SK-N-SH (cell line): Measurements from ENCODE around the gene PRLH.
"Not testable (repeated sequence)": the region's sequence is repeated elsewhere in the genome, so short reads cannot be mapped to it uniquely, and the experiment has no call there.

Experiments
- EP300 ChIP-seq, 2 experiments: IDR thresholded peaks; 2 replicates each; pipeline versions ENCODE4 v1.4.0 to v1.6.1; 2012; ENCODE audit warnings: borderline replicate concordance in 1 of 2, low read depth in 1 of 2, low read length in 1 of 2
- EZH2phosphoT487 ChIP-seq: fragments of 200-600 bp; sonication (generic); IDR thresholded peaks from 2 replicates; pipeline ENCODE4 v1.6.1; 2017; ENCODE audit warnings: low read depth, mixed run types, mild to moderate bottlenecking, antibody characterized with exemption, moderate library complexity, borderline replicate concordance
- GATA2 ChIP-seq: sonication (generic); formaldehyde crosslinking; IDR thresholded peaks from 2 replicates; pipeline ENCODE4 v1.5.0; 2020; ENCODE audit warnings: mild to moderate bottlenecking, missing genetic modification reagents
- MXI1 ChIP-seq: IDR thresholded peaks from 2 replicates; pipeline ENCODE4 v1.6.1; 2012; ENCODE audit warnings: mild to moderate bottlenecking, low read depth, low read length, improper control_type of control experiment
- NFIC ChIP-seq: IDR thresholded peaks from 2 replicates; pipeline ENCODE4 v1.4.0; 2012; ENCODE audit warnings: borderline replicate concordance
- POLR2AphosphoS5 ChIP-seq: IDR thresholded peaks from 2 replicates; pipeline ENCODE4 v1.6.1; 2012; ENCODE audit warnings: low read depth, low read length
- USF1 ChIP-seq: IDR thresholded peaks from 2 replicates; pipeline ENCODE4 v1.4.0; 2012; ENCODE audit warnings: low read depth, borderline replicate concordance
- YY1 ChIP-seq: IDR thresholded peaks from 2 replicates; pipeline ENCODE4 v1.4.0; 2012; ENCODE audit warnings: low read depth, mild to moderate bottlenecking
- TF ChIP-seq, protein P1 (sequence below): fragments of 200-600 bp; sonication (generic); IDR thresholded peaks from 2 replicates; pipeline ENCODE4 v1.6.1; 2017; ENCODE audit warnings: antibody characterized with exemption, mild to moderate bottlenecking, moderate library complexity

DNA sequence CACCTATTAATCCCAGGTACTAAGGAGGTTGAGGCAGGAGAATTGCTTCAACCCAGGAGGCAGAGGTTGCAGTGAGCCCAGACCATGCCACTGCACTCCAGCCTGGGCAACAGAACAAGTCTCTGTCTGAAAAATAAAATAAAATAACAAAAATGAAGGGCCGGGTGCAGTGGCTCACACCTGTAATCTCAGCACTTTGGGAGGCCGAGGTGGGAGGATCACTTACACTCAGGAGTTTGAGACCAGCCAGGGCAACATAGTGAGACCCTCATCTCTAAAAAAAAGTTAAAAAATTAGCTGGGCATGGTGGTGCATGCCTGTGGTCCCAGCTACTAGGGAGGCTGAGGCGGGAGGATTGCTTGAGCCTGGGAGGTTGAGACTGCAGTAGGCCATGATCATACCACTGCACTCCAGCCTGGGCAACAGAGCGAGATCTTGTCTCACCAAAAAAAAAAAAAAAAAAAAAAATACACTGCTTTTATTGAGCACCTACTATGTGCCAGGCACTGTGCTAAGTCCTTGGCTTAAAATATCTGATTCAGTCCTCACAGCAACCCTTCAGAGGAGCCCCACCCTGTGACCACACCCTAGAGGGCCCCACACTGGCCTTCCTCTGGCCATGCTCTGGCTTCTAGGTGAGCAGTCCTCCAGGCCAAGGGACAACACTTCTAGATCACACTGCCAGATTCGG lies 29.6 kb downstream of the PRLH start:
- TF ChIP-seq USF1; EP300 (IDR thresholded peaks at IDR 0.05; ENCODE audit: borderline replicate concordance in 1 of 2, low read depth in 1 of 2, low read length in 1 of 2); MXI1; POLR2AphosphoS5; NFIC; GATA2 (CRISPR knock-in tag); YY1; EZH2phosphoT487: not testable (repeated sequence)
- TF ChIP-seq, protein P1, sequence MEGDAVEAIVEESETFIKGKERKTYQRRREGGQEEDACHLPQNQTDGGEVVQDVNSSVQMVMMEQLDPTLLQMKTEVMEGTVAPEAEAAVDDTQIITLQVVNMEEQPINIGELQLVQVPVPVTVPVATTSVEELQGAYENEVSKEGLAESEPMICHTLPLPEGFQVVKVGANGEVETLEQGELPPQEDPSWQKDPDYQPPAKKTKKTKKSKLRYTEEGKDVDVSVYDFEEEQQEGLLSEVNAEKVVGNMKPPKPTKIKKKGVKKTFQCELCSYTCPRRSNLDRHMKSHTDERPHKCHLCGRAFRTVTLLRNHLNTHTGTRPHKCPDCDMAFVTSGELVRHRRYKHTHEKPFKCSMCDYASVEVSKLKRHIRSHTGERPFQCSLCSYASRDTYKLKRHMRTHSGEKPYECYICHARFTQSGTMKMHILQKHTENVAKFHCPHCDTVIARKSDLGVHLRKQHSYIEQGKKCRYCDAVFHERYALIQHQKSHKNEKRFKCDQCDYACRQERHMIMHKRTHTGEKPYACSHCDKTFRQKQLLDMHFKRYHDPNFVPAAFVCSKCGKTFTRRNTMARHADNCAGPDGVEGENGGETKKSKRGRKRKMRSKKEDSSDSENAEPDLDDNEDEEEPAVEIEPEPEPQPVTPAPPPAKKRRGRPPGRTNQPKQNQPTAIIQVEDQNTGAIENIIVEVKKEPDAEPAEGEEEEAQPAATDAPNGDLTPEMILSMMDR: not testable (repeated sequence)
